Lower leg skin (tissue), 4 donors: ENCODE results near the gene NEU1. TPM values are rescaled to one million over a fixed set of nuclear protein-coding genes. Genes with fewer than 3 reads are reported as not detected.

ENCODE experiments used
- DNase-seq, 2 donors: peaks; one replicate each; pipeline ENCODE4 v3.0.0-alpha.2; 2019; ENCODE audit warnings: low spot score in 2 of 2
- H3K4me3 ChIP-seq: fragments of 200-600 bp; sonication (generic); 2 replicates; pipeline ENCODE4 v1.5.1; 2017; ENCODE audit warnings: mild to moderate bottlenecking, low read depth; ENCODE audit not compliant: poor library complexity, severe bottlenecking
- CTCF ChIP-seq, 3 donors: fragments of 450-650 bp; IDR thresholded peaks; one replicate each; pipeline ENCODE4 v1.5.1; 2016; ENCODE audit warnings: antibody characterized with exemption in 3 of 3, mild to moderate bottlenecking in 3 of 3, moderate library complexity in 2 of 3
- POLR2A ChIP-seq, 2 donors: fragments of 450-650 bp; IDR thresholded peaks; one replicate each; pipeline ENCODE4 v1.6.1; 2016 to 2017; ENCODE audit warnings: antibody characterized with exemption in 2 of 2, mild to moderate bottlenecking in 1 of 2, moderate library complexity in 1 of 2
- WGBS, 2 donors: methylation state at CpG; one replicate each; pipeline ENCODE4 v1.1.5; 2018; 5-methylcytosine and 5-hydroxymethylcytosine counted together
- intact Hi-C: fragments of 100-400 bp; cut with DNase I; formaldehyde crosslinking; loops from one replicate; pipeline ENCODE4 v1.15.0; 2023; ENCODE audit warnings: low total_unique reads
- total RNA-seq, 4 donors: library from RNA; depleted of rRNA; stranded (reverse); fragments of >200 nt; gene quantifications; one replicate each; pipeline ENCODE4 v1.1.0, GENCODE V29; 2016

Gene NEU1
- total RNA-seq, 4 donors from 2014 or later, result 29.1 to 47.6 (median 39.6) TPM

GRCh38 chr6:31899882-31900722 is 37.5 kb upstream of the NEU1 start:
- WGBS, 2 donors, result 79 to 87% methylated on average over 35 to 44 of the region's 49 CpGs
- no peak overlapping the region for H3K4me3 ChIP-seq
- intact Hi-C loops, result no loop called here
- TF ChIP-seq POLR2A (IDR thresholded peaks at IDR 0.05) (no peak), CTCF (IDR thresholded peaks at IDR 0.05) (no peak)
- no peak for DNase-seq

GRCh38 chr6:31899215-31899614 is 36.6 kb upstream of the NEU1 start:
- no peak for DNase-seq
- H3K4me3 ChIP-seq, result no peak overlapping the region
- TF ChIP-seq CTCF (IDR thresholded peaks at IDR 0.05) (no peak), POLR2A (IDR thresholded peaks at IDR 0.05) (no peak)
- WGBS, 2 donors, result 69 to 71% methylated on average over 5 of the region's 5 CpGs
- intact Hi-C loops, result no loop called here

GRCh38 chr6:31898383-31899011 is 35.9 kb upstream of the NEU1 start:
- no peak for DNase-seq
- TF ChIP-seq CTCF (IDR thresholded peaks at IDR 0.05), result no peak
- TF ChIP-seq POLR2A (IDR thresholded peaks at IDR 0.05), result no peak
- H3K4me3 ChIP-seq, result peak overlapping the region; percentile 88
- intact Hi-C loops, result no loop called here
- 14 to 19% methylated on average over 8 of the region's 8 CpGs for WGBS, 2 donors

GRCh38 chr6:31897612-31898382 is 35.2 kb upstream of the NEU1 start, which contains the start of gene EHMT2:
Gene EHMT2 (minus strand): TSS chr6:31897698. CDS start chr6:31897677, 21 bp downstream.
- TF ChIP-seq POLR2A (IDR thresholded peaks at IDR 0.05) (no peak), CTCF (IDR thresholded peaks at IDR 0.05) (no peak)
- peak; percentile 76 to 96 for DNase-seq
- 0 to 1% methylated on average over 43 to 49 of the region's 49 CpGs for WGBS, 2 donors
- intact Hi-C loops, result no loop called here
- H3K4me3 ChIP-seq, result peak within 1 kb of the TSS; percentile 88

- no peak for TF ChIP-seq POLR2A (IDR thresholded peaks at IDR 0.05)
- TF ChIP-seq CTCF (IDR thresholded peaks at IDR 0.05), result no peak
- DNase-seq, result no peak
- H3K4me3 ChIP-seq, result peak overlapping the region; percentile 88
- 1 to 3% methylated on average over 21 to 41 of the region's 62 CpGs for WGBS, 2 donors
- intact Hi-C loops, result no loop called here
These were observed 34.4 kb upstream of the NEU1 start for GRCh38 chr6:31896856-31897611.
